ENCODE measurements around the gene FGF21.

DNA sequence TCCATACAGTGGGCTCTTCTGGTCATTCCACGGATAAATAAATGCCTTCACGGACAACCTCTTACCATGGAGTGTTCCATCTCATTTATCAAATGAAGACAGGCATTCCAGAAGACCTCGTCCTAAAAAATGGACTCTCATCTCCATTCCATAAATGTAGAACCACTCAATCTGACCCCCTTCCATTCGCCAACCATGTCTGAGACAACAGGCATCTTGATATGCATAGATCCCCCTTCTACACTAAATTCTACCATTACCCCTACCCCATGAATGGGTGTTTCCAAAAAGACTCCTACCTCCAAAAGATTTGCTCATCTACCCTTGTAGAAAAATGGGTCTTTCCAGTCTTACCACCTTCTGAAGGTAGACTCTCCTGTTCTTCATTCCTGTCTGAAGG lies 23.9 kb upstream of the FGF21 start:
- TF ChIP-seq, protein P1, sequence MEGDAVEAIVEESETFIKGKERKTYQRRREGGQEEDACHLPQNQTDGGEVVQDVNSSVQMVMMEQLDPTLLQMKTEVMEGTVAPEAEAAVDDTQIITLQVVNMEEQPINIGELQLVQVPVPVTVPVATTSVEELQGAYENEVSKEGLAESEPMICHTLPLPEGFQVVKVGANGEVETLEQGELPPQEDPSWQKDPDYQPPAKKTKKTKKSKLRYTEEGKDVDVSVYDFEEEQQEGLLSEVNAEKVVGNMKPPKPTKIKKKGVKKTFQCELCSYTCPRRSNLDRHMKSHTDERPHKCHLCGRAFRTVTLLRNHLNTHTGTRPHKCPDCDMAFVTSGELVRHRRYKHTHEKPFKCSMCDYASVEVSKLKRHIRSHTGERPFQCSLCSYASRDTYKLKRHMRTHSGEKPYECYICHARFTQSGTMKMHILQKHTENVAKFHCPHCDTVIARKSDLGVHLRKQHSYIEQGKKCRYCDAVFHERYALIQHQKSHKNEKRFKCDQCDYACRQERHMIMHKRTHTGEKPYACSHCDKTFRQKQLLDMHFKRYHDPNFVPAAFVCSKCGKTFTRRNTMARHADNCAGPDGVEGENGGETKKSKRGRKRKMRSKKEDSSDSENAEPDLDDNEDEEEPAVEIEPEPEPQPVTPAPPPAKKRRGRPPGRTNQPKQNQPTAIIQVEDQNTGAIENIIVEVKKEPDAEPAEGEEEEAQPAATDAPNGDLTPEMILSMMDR (IDR thresholded peaks at IDR 0.05), result no peak
- TF ChIP-seq POLR2A (IDR thresholded peaks at IDR 0.05), result no peak
